DMS 273 treated with DMSO at 0.1 percent for 48 hours (cell line): ENCODE results near the gene PPP1R2C.

ENCODE experiments used
- DNase-seq: peaks from one replicate; lab custom pipeline; 2025; lab: John Stamatoyannopoulos, UW

PPP1R2C gene

DNA sequence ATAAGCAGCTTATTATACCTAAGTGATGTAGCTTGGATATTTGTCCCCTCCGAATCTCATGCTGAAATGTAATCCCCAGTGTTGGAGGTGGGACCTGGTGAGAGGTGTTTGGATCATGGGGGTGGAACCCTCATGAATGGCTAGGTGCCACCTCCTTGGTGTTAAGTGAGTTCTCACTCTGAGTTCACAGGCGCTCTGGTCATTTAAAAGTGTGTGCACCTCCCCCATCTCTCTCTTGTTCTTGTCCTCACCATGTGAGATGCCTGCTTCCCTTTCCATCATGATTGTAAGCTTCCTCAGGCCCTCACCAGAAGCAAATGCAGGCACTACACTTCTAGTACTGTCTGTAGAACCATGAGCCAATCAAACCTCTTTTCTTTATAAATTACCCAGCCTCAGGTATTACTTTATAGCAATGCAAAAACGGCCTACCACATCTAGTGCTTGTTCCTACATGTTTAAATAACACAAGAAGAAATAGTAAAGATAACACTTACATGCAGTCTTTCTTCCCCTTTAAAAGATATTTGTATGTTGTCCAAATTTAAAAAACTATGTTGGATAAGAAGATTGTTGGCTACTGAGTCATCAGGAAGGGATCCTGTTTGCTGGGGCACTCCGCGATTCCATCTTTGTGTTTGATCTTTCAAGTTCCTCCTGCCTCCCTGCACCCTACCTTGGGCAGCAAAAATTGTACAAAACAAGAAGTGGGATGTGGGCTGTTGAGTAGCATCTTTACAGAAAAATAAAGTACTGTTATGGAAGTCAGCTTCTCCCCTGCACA, 29.7 kb downstream of the PPP1R2C start:
- no peak for DNase-seq

DNA sequence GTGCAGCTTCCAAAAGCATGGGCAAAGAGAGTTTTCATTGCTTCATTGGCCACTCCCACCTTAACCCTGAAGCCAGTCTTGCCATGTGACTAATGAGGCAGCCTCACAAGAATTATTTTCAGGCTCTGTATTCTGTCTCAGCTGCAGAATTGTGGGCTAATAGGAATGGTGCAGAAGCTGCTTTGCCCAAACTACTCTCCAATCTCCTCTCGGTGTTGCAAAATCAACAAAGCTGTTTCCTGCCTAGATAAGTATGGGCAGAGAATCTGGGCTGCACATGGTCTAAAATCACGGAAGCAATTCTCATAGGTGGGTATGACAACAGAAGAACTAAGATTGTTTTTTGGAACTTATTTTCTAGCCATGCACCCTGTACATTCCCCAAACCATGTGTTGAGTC, 31.4 kb downstream of the PPP1R2C start:
- DNase-seq: no peak

DNA sequence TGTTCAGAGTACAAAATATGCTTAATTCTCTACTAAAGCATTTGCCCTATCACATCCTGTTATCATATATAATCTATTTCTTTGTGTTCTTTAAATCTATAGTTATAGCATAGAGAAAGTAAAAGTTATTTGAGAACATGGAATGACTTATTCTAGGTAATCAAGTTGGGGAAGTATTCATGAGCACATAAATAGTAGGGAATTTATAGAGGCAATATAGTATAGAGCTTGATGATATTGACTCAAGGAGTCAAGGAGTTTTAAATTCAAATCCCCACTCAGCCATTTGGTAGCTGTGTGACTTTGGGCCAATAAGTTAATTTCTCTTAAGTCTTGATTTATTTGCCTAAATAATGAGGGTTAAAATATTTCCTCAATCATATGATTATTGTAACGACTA, 37.5 kb downstream of the PPP1R2C start:
- DNase-seq: no peak

DNA sequence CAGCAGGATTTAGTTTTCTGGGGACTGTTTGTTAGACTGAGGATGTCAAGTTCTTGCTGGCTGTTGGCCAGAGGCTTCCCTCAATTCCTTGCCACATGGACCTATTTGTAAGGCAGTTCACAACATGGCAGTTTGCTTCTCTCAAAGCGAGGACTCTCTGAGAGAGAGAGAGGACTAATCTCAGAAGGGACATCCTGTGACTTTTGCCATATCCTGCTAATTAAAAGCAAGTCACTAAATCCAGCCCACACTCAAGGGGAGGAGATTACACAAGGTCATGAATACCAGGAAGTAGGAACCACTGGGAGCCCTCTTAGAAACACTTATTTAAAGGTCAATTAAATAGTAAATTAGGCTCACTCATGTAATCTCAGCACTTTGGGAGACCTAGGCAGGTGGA, 38.2 kb downstream of the PPP1R2C start:
- no peak for DNase-seq

DNA sequence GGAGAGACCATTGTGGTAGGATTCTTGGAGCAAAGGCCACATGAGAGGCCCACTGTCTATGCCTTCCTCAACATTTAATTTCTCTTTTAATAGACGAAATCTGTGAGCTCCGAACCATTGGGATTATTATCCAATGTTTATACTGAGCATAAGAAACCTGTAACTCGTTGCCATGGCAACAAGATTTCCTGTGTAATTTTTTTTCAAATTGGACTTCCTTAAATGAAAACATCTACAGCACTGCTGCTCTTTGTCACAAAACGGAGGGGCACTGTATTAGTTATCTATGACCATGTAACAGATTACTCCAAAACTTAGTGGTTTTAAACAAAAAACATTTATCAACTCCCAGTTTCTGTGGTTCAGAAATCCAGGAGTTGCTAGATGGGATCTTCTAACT, 38.7 kb downstream of the PPP1R2C start:
- DNase-seq: no peak

DNA sequence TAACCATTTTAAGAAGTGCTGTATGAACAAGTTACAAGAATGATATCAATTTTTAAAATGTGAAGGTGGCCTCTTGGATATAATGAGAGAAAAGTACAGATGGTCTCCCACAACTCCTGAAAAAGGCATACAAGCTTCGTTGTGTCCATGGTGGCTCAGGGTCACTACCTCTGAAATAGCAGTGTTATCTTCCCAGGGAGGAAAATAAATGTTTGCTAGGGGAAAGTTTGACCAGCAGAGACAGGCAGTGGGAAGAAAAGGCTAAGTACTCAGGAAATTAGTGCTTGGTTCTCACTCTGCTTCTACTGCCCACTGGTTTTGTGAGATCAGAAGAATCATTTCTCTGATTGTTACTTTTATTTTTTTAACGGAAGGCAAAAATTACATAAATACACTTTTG, 39.4 kb downstream of the PPP1R2C start:
- DNase-seq: no peak

DNA sequence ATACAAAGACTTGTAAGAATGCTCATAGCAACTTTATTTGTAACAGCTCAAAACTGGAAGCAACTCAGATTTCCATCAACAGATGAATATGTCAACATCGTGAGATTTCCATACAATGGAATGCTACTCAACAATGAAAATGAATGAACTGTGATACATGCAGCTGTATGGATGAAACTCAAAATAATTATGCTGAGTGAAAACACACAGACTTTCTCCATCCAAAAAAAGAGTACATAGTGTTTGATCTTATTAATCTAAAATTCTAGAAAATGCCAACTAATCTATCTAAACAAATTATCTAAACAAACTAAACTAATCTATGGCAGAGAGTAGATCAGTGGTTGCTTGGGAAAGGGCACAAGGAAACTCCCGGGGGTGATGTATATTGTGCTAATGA, 42.7 kb downstream of the PPP1R2C start:
- no peak for DNase-seq

DNA sequence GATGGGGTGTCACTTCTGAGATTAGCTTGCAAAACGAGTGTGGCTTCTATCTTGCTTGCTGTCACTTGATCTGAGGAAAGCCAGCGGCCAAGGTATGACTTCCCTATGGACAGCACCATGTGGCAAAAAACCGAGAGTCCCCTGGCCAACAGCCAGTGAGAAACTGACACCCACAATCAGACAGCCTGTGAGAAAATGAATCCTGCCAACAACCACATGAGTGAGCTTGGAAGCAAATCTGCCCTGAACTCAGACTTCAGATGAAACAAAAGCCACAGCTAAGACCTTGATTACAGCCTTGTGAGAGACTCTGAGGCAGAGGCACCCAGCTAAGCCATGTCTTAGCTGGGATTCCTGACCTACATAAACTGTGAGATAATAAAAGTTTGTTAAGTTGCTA, 45.5 kb downstream of the PPP1R2C start:
- peak; percentile 55 for DNase-seq
